IgD-negative memory B cell (primary cell): ENCODE data around the gene YEATS2. TPM values are rescaled to one million over a fixed set of nuclear protein-coding genes. Genes with fewer than 3 reads are reported as not detected.
"Not testable (repeated sequence)": the region's sequence is repeated elsewhere in the genome, so short reads cannot be mapped to it uniquely, and the experiment has no call there.

Experiments
- H3K27ac Mint-ChIP-seq, 3 donors: one replicate each; pipeline ENCODE4 v1.8.0; 2020 to 2022; ENCODE audit warnings: mild to moderate bottlenecking in 3 of 3, mixed read lengths in 3 of 3, moderate library complexity in 1 of 3
- H3K27me3 Mint-ChIP-seq: one replicate; pipeline ENCODE4 v1.8.0; 2021; ENCODE audit warnings: mixed read lengths
- H3K36me3 Mint-ChIP-seq: one replicate; pipeline ENCODE4 v1.8.0; 2020; ENCODE audit warnings: mild to moderate bottlenecking, mixed read lengths
- H3K4me1 Mint-ChIP-seq, 3 donors: one replicate each; pipeline ENCODE4 v1.8.0; 2020 to 2022; ENCODE audit warnings: mixed read lengths in 3 of 3, mild to moderate bottlenecking in 1 of 3
- H3K4me3 Mint-ChIP-seq, 4 donors: one replicate each; pipeline ENCODE4 v1.8.0; 2020 to 2022; ENCODE audit warnings: mild to moderate bottlenecking in 4 of 4, mixed read lengths in 4 of 4, moderate library complexity in 3 of 4
- H3K9me3 Mint-ChIP-seq, 3 donors: one replicate each; pipeline ENCODE4 v1.8.0; 2020 to 2021; ENCODE audit warnings: mixed read lengths in 3 of 3, mild to moderate bottlenecking in 1 of 3
- polyA plus RNA-seq: library from polyadenylated mRNA; unstranded; fragments of 300-500 nt; fragmentation: Illumina TruSeq; gene quantifications from one replicate; pipeline ENCODE4 v1.2.3, GENCODE V29; 2021

Gene YEATS2
- polyA plus RNA-seq, 1 donor from 2014 or later: 7.2 TPM

DNA sequence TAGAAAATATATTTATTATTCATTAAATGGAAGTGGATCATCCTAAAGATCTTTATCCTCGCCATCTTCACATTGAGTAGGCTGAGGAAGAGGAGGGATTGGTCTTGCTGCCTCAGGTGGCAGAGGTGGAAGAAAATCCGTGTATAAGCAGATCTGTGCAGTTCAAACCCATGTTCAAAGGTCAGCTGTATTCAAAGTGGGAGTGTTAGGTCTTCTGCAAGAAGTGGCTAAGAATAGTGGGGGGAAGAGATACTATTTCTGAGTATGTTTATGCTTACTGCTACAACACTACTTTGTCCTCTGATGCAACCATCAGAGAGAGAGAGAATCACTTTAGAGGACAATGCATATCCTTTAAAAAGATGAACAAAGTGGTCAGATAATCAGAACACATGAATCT, 39.5 kb downstream of the YEATS2 start:
- H3K36me3 Mint-ChIP-seq: peaks cover 14% of the 10 kb centered on the region
- H3K27me3 Mint-ChIP-seq: no peaks in the 10 kb centered on the region
- peaks cover 0 to 2% (median 0%) of the 10 kb centered on the region in 3 donors for H3K9me3 Mint-ChIP-seq
- H3K4me3 Mint-ChIP-seq: no peak overlapping the region
- no peak overlapping the region for H3K27ac Mint-ChIP-seq
- peaks cover 0 to 2% (median 1%) of the 10 kb centered on the region in 3 donors for H3K4me1 Mint-ChIP-seq

DNA sequence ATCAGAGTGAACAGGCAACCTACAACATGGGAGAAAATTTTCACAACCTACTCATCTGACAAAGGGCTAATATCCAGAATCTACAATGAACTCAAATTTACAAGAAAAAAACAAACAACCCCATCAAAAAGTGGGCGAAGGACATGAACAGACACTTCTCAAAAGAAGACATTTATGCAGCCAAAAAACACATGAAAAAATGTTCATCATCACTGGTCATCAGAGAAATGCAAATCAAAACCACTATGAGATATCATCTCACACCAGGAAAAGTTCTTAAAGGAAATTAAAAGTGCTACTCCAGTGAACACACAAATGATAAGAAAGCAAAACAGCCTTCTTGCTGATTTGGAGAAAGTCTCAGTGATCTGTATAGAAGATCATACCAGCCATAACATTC, 42.6 kb downstream of the YEATS2 start:
- H3K4me3 Mint-ChIP-seq, H3K27ac Mint-ChIP-seq, H3K4me1 Mint-ChIP-seq, H3K27me3 Mint-ChIP-seq, H3K9me3 Mint-ChIP-seq: not testable (repeated sequence)
- peaks cover 15% of the 10 kb centered on the region for H3K36me3 Mint-ChIP-seq

DNA sequence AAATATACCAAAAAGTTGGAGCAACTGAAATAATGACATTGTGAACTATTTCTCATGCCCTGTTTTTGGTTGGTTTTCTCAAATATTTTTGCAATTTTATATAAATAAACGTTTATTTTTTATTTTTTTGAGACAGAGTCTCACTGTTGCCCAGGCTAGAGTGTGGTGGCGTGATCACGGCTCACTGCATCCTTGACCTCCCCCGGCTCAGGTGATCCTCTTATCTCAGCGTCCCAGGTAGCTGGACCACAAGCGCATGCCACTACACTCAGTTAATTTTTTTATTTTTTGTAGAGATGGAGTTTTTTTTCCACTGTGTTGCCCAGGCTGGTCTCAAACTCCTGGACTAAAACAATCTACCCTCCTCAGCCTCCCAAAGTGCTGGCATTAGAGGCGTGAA, 45.6 kb downstream of the YEATS2 start:
- Mint-ChIP-seq H3K4me1 (peaks cover 0 to 6% (median 0%) of the 10 kb centered on the region in 3 donors), H3K27ac (no peak overlapping the region), H3K9me3 (peaks cover 0 to 2% (median 0%) of the 10 kb centered on the region in 3 donors), H3K27me3 (no peaks in the 10 kb centered on the region), H3K36me3 (peaks cover 13% of the 10 kb centered on the region), H3K4me3 (no peak overlapping the region)

DNA sequence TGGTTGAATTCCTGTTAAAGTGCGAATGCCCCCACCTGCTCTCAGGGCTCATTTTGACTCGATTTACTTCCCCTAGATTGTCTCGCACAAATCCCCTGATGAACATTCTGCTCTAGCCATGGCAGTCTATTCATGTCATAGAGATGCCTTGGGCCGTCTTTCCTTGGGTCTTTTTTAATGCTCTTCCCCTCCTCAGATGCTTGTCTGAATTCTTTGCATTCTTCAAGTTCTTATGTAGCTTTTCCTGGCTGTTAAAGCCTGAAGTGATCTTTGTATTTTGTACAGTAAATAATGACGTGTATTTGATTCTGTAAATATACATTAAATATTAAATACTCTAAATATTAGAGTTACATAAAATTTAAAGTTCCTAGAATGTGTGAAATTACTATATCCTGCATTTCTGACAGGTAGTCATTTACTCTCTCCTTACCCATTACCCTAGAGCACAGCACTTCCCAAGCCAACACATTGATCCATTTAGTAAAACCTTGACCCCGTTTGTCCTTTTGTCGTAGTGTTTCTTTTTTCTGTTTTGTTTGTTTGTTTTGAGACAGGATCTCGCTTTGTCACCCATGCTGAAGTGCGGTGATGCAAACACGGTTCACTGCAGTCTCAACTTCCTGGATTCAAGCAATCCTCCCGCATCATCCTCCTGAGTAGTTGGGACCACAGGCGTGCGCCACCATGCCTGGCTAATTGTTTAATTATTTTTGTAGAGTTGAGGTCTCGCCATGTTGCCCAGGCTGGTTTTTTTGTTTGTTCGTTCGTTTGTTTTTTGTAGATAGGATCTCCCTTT, 47.9 kb downstream of the YEATS2 start:
- Mint-ChIP-seq H3K9me3 (peaks cover 0 to under 1% (median 0%) of the 10 kb centered on the region in 3 donors), H3K36me3 (peaks cover 16% of the 10 kb centered on the region), H3K4me3 (no peak overlapping the region), H3K4me1 (peaks cover 0 to 3% (median 0%) of the 10 kb centered on the region in 3 donors), H3K27ac (no peak overlapping the region), H3K27me3 (no peaks in the 10 kb centered on the region)

DNA sequence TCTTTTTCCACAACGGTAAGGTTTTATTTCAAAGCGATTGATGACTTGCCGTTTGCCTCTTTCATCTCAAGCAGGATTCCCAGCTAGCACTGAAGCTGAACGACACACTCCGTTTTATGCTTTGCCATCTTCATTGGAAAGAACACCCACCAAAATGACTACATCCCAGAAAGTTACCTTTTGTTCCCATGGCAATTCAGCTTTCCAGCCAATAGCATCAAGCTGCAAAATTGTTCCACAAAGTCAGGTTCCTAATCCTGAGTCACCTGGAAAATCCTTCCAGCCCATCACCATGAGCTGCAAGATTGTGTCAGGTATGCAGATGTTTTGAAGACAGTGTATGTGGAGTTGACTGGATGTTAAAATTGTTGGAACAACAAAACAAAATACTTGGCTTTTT, 56.5 kb downstream of the YEATS2 start:
- no peaks in the 10 kb centered on the region for H3K27me3 Mint-ChIP-seq
- H3K36me3 Mint-ChIP-seq: peaks cover 7% of the 10 kb centered on the region
- no peaks in the 10 kb centered on the region for H3K4me1 Mint-ChIP-seq
- no peak overlapping the region for H3K4me3 Mint-ChIP-seq
- H3K27ac Mint-ChIP-seq: no peak overlapping the region
- no peaks in the 10 kb centered on the region for H3K9me3 Mint-ChIP-seq

DNA sequence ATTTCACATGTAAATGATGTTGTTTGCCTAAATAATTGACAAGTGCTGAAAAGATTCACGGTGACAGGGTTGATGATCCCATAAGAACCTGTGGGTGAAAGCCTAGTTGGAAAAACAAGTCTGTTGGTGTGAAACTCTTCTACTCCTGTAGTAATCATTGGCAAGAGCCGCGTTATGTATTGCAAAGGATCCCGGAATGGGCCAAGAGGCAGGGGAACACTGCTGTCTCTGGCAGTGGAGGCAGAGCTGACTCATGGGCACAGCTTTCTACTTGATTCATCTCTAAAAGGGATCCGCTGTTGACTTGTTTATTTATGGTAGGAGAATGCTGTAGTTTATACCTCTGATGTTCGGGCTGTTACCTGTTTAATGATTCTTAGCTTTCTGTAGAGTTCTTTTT, 64.7 kb downstream of the YEATS2 start:
- peak overlapping the region in 1 of 3 donors; percentile 11 for H3K27ac Mint-ChIP-seq
- no peak overlapping the region for H3K4me3 Mint-ChIP-seq
- H3K4me1 Mint-ChIP-seq: peaks cover 4 to 13% (median 13%) of the 10 kb centered on the region in 3 donors
- no peaks in the 10 kb centered on the region for H3K27me3 Mint-ChIP-seq
- no peaks in the 10 kb centered on the region for H3K9me3 Mint-ChIP-seq
- H3K36me3 Mint-ChIP-seq: peaks cover 6% of the 10 kb centered on the region

DNA sequence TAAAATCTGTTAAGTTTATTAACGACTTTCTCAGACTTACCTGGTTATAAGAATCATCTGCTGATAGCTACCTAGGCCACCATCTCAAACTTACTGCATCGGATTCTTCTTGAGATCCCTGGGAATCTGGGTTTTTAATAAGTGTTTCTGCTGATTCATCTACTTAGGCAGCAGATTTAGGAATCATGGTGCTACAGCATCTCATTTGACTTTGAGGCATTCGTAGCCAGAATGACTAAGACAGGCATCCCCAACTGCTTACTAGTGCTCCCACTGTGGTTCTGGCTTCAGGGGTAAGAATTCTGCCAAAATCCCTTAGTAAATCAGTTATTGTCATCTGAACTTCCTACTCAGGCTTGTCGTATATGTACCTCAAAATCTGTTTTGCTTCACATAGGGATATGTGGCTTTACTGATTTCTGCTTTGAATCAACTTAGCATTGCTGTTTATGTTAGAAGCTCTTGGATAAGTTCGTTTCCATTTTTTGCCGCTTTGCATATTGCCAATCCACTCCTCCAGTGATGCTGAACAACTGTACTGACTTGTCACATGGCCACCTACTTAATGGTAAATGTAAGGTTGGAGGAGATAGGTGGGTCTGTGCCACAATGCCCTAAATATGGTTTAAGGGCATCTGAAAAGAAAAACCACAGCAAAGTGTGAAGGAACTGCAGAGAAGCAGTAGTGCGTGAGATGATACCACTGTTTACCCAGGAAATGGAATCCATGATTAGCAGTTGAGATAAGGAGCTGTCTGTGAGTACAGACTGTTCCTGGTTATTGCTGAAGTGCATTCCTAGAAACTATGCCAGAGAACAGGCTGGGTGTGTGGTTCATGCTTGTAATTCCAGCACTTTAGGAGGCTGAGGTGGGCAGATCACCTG, 67.5 kb downstream of the YEATS2 start:
- Mint-ChIP-seq H3K9me3 (no peaks in the 10 kb centered on the region), H3K4me3 (no peak overlapping the region), H3K4me1 (peaks cover 4 to 13% (median 13%) of the 10 kb centered on the region in 3 donors), H3K36me3 (peaks cover 2% of the 10 kb centered on the region), H3K27me3 (no peaks in the 10 kb centered on the region), H3K27ac (no peak overlapping the region)

DNA sequence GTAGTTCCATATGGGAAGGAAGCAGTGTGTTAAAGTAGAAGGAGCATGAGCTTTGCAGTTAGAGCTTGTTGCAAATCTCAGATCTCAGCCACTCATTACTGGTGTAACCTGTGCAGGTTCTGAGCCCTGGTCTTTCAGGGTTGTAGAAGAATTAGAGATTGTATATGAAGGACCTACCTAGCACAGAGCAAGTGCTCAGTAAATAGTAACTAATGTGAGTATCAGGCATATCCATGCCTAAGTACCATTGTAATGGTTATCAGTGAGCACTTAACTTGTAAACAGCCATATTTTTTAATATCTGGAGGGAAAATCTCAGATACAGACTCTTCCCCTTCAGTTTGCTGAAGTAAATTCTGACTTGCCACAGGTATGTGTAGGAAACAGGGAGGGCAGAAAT, 68.5 kb downstream of the YEATS2 start:
- no peaks in the 10 kb centered on the region for H3K27me3 Mint-ChIP-seq
- no peaks in the 10 kb centered on the region for H3K36me3 Mint-ChIP-seq
- H3K9me3 Mint-ChIP-seq: no peaks in the 10 kb centered on the region
- peak overlapping the region in 1 of 3 donors; percentile 39 for H3K27ac Mint-ChIP-seq
- H3K4me3 Mint-ChIP-seq: no peak overlapping the region
- peaks cover 4 to 13% (median 13%) of the 10 kb centered on the region in 3 donors for H3K4me1 Mint-ChIP-seq

DNA sequence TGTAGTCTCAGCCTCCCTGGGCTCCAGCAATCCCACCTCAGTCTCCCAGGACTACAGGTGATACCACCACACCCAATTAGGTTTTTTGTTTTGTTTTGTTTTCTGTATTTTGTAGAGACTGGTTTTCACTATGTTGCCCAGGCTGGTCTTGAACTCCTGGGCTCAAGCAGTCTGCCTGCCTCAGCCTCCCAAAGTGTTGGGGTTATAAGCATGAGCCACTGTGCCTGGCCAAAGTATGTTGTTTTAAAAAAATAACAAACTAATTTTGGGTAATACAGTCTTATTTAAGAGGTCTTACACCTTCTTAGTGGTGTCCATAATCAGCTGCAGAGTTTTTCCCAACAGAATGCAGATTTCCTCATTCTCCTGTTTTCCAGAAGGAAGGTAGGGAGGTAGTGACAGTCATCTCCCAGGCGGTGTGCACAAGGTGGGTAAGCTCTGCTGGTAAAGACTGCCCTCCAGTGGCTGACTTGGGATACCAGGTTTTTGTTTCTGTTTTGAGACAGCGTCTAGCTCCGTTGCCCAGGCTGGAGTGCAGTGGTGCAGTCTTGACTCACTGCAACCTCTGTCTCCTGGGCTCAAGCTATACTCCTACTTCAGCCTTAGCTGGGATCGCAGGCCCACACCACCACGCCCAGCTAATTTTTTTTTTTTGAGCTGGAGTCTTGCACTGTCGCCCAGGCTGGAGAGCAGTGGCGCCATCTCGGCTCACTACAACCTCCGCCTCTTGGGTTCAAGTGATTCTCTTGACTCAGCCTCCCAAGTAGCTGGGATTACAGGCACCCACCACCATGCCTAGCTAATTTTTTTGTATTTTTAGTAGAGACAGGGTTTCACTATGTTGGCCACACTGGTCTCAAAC, 69.4 kb downstream of the YEATS2 start:
- Mint-ChIP-seq H3K4me3 (no peak overlapping the region), H3K27me3 (no peaks in the 10 kb centered on the region), H3K36me3 (no peaks in the 10 kb centered on the region), H3K27ac (peak overlapping the region in 1 of 3 donors; percentile 47), H3K4me1 (peaks cover 4 to 13% (median 13%) of the 10 kb centered on the region in 3 donors), H3K9me3 (no peaks in the 10 kb centered on the region)

DNA sequence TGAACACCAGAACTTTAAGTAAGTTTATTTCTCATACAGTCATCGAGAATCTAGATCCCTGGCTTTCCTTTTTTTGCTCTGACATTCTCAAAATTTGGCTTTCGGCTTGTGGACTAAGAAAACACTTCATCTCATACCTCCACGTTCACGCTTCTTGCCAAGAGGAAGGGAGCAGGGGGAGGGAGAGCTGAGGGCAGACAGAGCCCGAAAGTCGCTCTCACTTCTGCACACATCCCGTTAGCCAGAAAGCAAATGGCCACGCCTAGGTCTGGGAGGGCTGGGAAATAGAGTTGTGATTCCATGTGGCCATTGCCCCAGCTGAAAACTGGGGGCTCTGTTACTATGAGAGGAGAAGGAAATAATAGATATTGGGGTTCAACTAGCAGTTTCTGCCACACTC, 70.5 kb downstream of the YEATS2 start:
- Mint-ChIP-seq H3K4me3 (no peak overlapping the region), H3K36me3 (no peaks in the 10 kb centered on the region), H3K9me3 (no peaks in the 10 kb centered on the region), H3K4me1 (peaks cover 4 to 13% (median 13%) of the 10 kb centered on the region in 3 donors), H3K27ac (no peak overlapping the region), H3K27me3 (no peaks in the 10 kb centered on the region)

DNA sequence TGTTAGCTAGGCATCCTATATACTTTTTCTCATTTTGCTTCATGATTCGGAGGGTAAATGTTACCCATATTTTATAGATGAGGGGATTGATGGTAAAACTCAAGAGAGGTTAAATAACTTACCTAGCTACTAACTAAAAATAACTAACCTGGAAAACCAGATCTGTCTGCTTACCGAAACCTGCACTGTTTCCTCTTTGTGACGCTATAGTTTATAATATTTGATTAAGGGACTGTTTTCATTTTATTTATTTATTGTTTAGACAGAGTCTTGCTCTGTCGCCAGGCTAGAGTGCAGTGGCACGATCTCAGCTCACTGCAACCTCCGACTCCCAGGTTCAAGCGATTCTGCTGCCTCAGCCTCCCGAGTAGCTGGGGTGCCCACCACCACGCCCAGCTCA, 71.9 kb downstream of the YEATS2 start:
- Mint-ChIP-seq H3K27me3 (no peaks in the 10 kb centered on the region), H3K4me3 (peak overlapping the region in 1 of 4 donors; percentile 39), H3K36me3 (peaks cover 3% of the 10 kb centered on the region)

DNA sequence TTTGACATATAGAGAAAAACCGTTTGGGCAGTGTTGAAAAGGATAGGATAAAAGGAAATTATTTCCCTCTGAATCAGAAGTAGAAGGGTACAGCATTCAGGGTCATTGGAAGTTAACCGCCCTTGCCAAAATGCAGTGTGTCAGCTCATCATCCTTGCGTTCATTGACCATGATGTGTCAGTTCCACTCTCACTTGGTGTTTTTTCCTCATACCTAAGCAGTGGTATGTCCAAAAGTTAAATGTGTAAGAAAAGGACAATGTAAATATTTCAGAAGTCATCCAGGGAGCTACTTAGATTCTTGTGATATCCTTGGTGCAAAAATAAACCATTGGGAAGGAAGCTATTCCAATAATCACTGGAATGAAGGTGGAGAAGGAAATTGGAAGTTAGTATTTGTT, 77.0 kb downstream of the YEATS2 start:
- Mint-ChIP-seq H3K9me3 (no peaks in the 10 kb centered on the region), H3K4me3 (no peak overlapping the region), H3K27ac (no peak overlapping the region), H3K36me3 (peaks cover 9% of the 10 kb centered on the region), H3K4me1 (peaks cover 0 to 2% (median 0%) of the 10 kb centered on the region in 3 donors), H3K27me3 (no peaks in the 10 kb centered on the region)

More for the DNA sequence above, 71.9 kb downstream of the YEATS2 start:
- peaks cover 4 to 13% (median 13%) of the 10 kb centered on the region in 3 donors for H3K4me1 Mint-ChIP-seq
- H3K27ac Mint-ChIP-seq: no peak overlapping the region
- no peaks in the 10 kb centered on the region for H3K9me3 Mint-ChIP-seq

DNA sequence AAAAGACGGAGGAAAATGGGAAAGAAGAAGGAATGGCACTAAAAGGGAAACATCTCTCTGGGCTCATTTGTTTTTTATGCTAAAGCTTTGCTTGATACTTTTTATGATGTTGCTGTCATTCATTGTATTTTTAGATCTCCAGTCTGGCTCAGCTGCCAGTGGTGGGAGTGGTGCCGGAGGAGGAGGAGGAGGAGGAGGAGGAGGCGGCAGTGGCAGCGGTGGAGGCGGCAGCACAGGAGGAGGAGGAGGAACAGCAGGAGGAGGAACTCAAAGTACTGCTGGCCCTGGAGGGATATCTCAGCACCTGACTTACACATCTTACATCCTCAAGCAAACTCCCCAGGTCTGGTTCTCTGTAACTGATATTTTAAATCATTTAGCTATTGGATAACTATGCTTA, 78.2 kb downstream of the YEATS2 start:
- Mint-ChIP-seq H3K9me3 (no peaks in the 10 kb centered on the region), H3K27ac (peak overlapping the region in 2 of 3 donors; percentile 46 to 80), H3K4me3 (no peak overlapping the region), H3K27me3 (no peaks in the 10 kb centered on the region), H3K36me3 (peaks cover 10% of the 10 kb centered on the region), H3K4me1 (peaks cover 0 to 2% (median 0%) of the 10 kb centered on the region in 3 donors)

DNA sequence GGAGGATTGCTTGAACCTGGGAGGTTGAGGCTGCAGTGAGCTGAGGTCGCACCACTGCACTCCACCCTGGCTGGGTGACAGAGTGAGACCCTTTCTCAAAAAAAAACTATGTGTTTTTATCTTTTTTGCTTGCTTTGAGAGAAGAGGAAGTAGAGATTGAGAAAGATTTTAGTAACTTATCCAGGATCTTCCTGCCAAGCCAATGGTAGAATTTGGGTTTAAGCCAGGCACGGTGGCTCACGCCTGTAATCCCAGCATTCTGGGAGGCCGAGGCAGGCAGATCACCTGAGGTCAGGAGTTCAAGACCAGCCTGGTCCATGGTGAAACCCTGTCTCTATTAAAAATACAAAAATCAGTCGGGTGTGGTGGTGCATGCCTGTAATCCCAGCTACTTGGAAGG, 78.9 kb downstream of the YEATS2 start:
- H3K9me3 Mint-ChIP-seq, H3K4me3 Mint-ChIP-seq, H3K4me1 Mint-ChIP-seq, H3K27me3 Mint-ChIP-seq: not testable (repeated sequence)
- peaks cover 12% of the 10 kb centered on the region for H3K36me3 Mint-ChIP-seq
- peak overlapping the region in 1 of 3 donors; percentile 83 for H3K27ac Mint-ChIP-seq
